Stimulated activated CD8-positive, alpha-beta memory T cell treated with anti-CD3 and anti-CD28 coated beads, Interleukin-15, amount 100 ng/mL, for 24 hours (primary cell): ENCODE data around the gene NKD1.

Experiments used
- DNase-seq: peaks from one replicate; pipeline ENCODE4 v3.0.0-alpha.2; 2020; ENCODE audit warnings: low read depth

NKD1 gene

GRCh38 chr16:50558913-50559312 is 10.7 kb downstream of the NKD1 start:
- no peak for DNase-seq

- DNase-seq: no peak
Measured at GRCh38 chr16:50559342-50559741, 11.1 kb downstream of the NKD1 start.

DNA sequence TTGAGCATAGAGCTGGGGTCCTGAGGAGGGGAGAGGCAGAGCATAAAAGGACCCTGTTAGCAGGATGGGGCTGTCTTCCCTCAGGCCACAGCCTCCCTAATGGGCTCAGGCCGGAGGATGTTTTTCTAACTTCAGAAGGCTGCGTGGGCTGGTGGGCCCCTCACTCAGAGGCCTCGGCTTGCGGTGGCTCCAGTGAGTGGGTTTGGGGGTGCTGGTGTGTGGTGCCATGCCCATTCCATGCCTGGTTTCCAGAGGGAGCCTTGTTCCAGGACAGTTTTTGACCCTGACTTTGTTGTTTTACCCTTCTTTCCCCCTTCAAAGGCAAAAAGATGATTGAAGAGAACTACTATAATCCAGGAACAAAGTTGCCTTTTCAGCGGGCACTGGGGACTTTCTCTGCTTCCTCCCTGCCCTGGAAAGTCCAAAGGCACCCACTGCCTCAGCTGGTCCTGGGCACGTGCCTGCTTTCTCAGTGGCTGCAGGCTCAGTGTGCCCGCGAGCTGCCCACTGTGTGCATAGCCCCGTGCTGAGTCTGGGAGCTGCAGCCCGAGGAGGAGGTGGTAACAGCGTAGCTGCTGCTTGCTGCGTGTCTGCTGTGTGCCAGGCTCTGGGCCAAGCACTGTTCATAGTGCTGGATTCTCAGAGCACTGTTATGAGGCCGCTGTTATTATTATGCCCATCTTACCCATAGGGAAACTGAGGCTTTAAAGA is 11.8 kb downstream of the NKD1 start:
- DNase-seq: no peak

DNA sequence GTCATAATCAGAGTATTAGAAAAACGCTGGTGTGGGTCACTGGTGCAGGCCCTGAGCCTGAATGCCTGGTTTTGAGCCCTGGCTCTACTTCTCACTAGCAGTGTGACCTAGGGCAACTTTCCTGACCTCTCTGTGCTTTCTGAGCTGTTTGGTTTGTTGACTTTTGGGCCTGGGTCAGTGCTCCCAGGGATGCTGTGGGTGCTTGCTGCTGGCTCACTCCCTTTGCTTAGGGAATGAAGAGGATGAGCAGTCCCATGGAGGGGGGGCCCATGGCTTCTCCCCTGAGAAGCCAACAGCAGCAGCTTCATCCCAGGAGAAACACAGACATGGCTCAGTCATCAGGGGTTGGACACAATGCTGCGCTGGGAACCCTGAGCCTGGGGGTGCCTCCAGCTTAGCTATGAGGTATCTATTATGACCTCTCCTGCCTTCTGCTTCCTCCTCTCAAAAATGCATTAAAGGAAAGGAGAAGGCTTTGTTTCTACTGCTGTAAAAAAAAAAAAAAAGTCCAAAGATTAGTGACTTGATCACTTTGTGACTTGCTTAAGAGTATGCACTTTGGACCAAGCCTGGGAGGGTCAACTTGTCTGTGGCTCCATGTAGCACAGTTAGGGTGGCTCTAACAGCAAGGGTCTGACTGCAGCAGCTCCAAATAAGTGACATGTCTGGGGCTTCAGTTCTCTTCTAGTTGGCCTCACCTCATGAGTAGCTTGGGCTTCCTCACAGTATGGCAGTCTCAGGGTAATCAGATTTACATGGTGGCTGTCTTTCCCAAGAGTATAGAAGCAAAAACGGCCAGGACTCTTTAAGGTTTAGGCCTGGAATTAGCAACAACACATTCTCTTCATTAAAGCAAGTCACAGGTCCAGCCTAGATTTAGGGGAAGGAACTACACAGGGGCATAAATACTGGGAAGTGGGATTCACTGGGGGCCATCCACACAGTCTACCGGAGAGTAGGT is 13.0 kb downstream of the NKD1 start:
- no peak for DNase-seq

- no peak for DNase-seq
Measured at GRCh38 chr16:50562657-50563056, 14.5 kb downstream of the NKD1 start.

DNA sequence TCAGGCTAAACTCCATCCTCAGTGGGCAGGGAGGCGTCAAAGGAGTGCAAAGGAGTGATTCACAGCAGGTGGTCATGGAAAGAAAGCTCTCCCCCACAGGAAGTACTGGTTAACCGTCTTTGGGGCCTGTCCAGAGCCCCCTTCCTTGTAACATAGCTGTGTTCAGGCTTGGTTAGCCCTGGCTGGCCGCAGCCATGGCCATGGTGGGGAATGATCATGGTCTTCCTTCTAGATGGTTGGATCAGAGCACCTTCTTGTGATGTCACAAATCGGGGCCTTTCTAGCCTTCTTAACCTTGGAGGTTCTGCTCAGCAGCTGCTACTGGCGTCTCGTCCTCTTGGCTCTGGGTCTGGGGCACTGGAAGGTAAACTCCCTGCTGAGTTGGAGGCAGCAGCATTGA is 15.8 kb downstream of the NKD1 start:
- DNase-seq: no peak

DNA sequence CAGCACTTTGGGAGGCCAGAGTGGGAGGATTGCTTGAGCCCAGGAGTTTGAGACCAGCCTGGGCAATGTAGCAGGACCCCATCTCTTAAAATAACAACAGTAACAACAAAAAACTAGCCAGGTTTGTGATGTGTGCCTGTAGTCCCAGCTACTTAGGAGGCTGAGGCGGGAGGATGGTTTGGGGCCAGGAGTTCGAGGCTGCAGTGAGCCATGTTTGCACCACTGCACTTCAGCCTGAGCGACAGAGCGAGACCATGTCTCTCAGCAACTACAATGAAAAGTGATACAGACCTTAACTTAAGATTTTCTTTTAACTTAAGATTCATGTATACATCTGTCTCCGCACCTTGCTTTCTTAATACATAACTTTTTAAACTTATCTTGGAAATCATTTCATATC is 17.2 kb downstream of the NKD1 start:
- DNase-seq: no peak

- DNase-seq: no peak
Measured at GRCh38 chr16:50566014-50566962, 18.1 kb downstream of the NKD1 start.

DNA sequence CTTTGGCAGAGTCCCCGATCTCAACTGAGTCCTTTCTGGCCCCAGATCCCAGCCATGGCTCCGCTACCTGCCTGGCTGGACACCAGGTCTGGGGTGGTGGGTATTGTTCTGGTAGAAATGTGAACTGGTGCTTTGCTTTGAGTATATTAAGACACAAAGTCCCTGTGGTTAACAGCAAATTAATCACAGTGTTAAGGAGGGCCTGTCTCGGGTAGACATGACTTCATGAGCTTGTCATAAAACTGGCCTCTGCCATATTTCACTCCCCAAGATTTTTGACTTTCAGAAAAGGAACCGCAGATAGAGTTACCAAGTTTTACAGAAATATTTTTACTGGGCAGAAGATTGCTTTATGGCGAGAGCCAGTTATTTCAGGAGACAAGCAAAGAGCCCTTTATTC is 19.5 kb downstream of the NKD1 start:
- DNase-seq: no peak

GRCh38 chr16:50568187-50568815 is 20.1 kb downstream of the NKD1 start:
- DNase-seq: no peak

- DNase-seq: no peak
Measured at GRCh38 chr16:50570354-50570753, 22.2 kb downstream of the NKD1 start.

- no peak for DNase-seq
Measured at GRCh38 chr16:50570808-50571598, 22.8 kb downstream of the NKD1 start.

DNA sequence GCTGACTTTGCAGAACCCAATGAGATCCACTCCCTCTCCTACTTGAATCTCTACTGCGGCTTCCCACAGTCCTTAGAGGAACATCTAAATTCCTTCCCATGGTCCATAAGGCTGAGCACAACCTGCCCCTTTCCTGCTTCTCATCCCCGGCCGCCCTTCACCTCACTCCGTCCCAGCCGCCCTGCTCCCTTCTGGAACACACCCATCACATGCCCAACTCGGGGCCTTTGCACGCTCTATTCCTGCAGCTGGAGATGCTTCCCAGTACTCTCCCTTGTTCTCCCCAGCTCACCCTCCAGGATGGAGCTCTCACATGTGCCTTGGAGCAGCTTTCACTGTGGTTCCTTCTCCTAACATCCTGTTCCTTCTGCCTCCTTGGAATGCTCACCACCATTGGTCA is 23.6 kb downstream of the NKD1 start:
- no peak for DNase-seq

DNA sequence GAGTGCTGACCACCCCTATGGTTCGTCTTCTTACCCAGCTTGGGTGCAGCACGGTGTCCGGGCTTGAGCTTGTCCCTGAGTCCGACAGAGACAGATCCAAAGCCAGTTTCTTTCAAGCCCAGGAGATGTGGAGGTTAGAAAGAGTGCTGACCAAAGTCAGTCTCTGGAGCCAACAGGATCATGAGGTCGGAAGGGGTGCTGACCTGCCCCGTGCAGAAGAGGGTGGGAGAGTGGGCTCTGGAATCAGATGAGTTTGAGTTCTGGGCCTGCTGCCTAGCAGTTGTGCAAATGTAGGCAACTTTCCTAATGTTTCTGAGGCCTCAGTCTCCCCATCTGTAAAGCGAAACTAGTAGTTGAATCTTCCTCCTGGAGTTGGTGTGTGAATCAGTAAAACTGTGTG is 24.5 kb downstream of the NKD1 start:
- no peak for DNase-seq

- no peak for DNase-seq
Measured at GRCh38 chr16:50573279-50573678, 25.1 kb downstream of the NKD1 start.

DNA sequence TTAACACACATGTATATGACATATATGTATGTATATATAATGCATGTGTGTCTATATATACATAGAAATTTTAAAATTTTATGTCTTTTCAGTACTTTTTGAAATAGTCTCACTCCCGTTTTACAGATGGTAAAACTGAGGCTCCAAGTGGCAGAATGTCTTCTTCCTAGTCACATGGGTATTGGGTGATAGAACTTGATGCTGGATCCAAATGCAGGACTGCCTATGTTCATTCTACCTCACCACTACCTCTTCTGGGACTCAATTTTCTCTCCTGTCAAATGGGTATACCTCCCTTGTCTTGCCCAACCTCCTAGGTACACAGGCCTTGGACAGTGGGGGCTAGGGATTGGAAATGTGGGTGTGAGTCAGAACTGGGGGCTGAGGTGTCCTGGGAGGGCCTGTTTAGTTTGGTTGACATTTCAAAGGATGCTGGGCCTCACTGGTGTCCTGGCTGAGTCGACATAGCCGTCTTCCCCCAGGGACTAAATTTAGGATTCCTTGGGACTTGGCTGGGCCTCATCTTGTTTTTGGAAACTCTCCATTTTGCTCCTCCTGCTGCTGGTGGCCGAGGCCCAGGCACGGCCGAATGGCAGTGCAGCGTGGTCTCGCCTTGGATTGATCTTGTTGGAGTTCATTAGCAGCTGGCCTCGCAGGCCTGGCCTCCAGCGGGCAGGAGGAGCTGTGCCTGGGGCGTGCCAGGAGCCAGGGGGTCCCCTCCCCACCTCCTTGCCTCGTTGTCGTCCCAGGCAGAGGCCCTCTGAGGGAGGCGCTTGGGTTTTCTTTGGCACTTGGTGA is 25.9 kb downstream of the NKD1 start:
- DNase-seq: no peak

- no peak for DNase-seq
Measured at GRCh38 chr16:50574745-50575136, 26.5 kb downstream of the NKD1 start.

- no peak for DNase-seq
Measured at GRCh38 chr16:50575743-50576142, 27.5 kb downstream of the NKD1 start.

- no peak for DNase-seq
Measured at GRCh38 chr16:50576403-50577113, 28.4 kb downstream of the NKD1 start.
